ENCODE measurements around the gene RASA3. TPM values are rescaled to one million over a fixed set of nuclear protein-coding genes. Genes with fewer than 3 reads are reported as not detected.
"Not testable (repeated sequence)": the region's sequence is repeated elsewhere in the genome, so short reads cannot be mapped to it uniquely, and the experiment has no call there.

The RASA3 gene
- total RNA-seq, 2 experiments from 2014 or later, result 65.6 to 73.9 TPM

GRCh38 chr13:114143806-114144605, 11.6 kb upstream of the RASA3 start:
- POLR2A ChIA-PET, result interaction anchor here (2.5 kb wide), 1 partner anchor 14 kb away, joined by 38 read pairs; the partner anchor contains the start of gene RASA3
- Mint-ChIP-seq H3K4me1 (peaks cover 35% of the 10 kb centered on the region), H3K27me3 (peaks cover 10% of the 10 kb centered on the region), H3K9me3 (no peaks in the 10 kb centered on the region), H3K27ac (peak overlapping the region; percentile 35), H3K36me3 (peaks cover 2% of the 10 kb centered on the region), H3K4me3 (no peak overlapping the region)
- DNase-seq (peak; percentile 50), ATAC-seq (ENCODE audit: low read depth) (peak; percentile 19)

GRCh38 chr13:114142640-114143490, 10.4 kb upstream of the RASA3 start:
- DNase-seq, result peak; percentile 75
- ATAC-seq (ENCODE audit: low read depth), result peak; percentile 66
- Mint-ChIP-seq H3K36me3 (peaks cover under 1% of the 10 kb centered on the region), H3K27me3 (peaks cover 9% of the 10 kb centered on the region), H3K4me3 (no peak overlapping the region), H3K27ac (no peak overlapping the region), H3K4me1 (peaks cover 25% of the 10 kb centered on the region), H3K9me3 (peaks cover under 1% of the 10 kb centered on the region)
- POLR2A ChIA-PET, result interaction anchor here (0.7 to 2.5 kb wide), 4 partner anchors 12 to 84 kb away, joined by 3 to 38 read pairs (median 6); partner anchors contain the start of gene RASA3

- peaks cover 11% of the 10 kb centered on the region for H3K27me3 Mint-ChIP-seq
- H3K4me1 Mint-ChIP-seq, result peaks cover 23% of the 10 kb centered on the region
- peaks cover 2% of the 10 kb centered on the region for H3K9me3 Mint-ChIP-seq
- H3K4me3 Mint-ChIP-seq, result no peak overlapping the region
- H3K36me3 Mint-ChIP-seq, result no peaks in the 10 kb centered on the region
- POLR2A ChIA-PET, result interaction anchor here (1.3 to 2.5 kb wide), 3 partner anchors 12 to 84 kb away, joined by 3 to 38 read pairs (median 9); partner anchors contain the start of gene RASA3
- DNase-seq (no peak), ATAC-seq (ENCODE audit: low read depth) (peak; percentile 3)
- no peak overlapping the region for H3K27ac Mint-ChIP-seq
Measured at GRCh38 chr13:114142137-114142550, 9.7 kb upstream of the RASA3 start.

- Mint-ChIP-seq H3K27me3 (peaks cover 14% of the 10 kb centered on the region), H3K4me1 (peaks cover 17% of the 10 kb centered on the region), H3K27ac (no peak overlapping the region), H3K9me3 (peaks cover 2% of the 10 kb centered on the region), H3K4me3 (no peak overlapping the region), H3K36me3 (no peaks in the 10 kb centered on the region)
- ATAC-seq (ENCODE audit: low read depth) (no peak), DNase-seq (peak; percentile 28)
- POLR2A ChIA-PET, result interaction anchor here (1.1 to 2.5 kb wide), 5 partner anchors 8 to 16 kb away, joined by 3 to 38 read pairs (median 9); partner anchors contain the start of gene RASA3
Measured at GRCh38 chr13:114141261-114141996, 9.0 kb upstream of the RASA3 start.

- Mint-ChIP-seq H3K36me3 (no peaks in the 10 kb centered on the region), H3K27ac (no peak overlapping the region), H3K9me3 (peaks cover 2% of the 10 kb centered on the region), H3K4me3 (no peak overlapping the region), H3K4me1 (peaks cover 12% of the 10 kb centered on the region), H3K27me3 (peaks cover 14% of the 10 kb centered on the region)
- POLR2A ChIA-PET, result interaction anchor here (1.0 to 1.9 kb wide), 8 partner anchors 8 to 75 kb away, joined by 3 to 22 read pairs (median 4); partner anchors contain the start of gene RASA3
- DNase-seq, result peak; percentile 57
- ATAC-seq (ENCODE audit: low read depth), result peak; percentile 40
Measured at GRCh38 chr13:114140906-114141250, 8.5 kb upstream of the RASA3 start.

- H3K36me3 Mint-ChIP-seq, result no peaks in the 10 kb centered on the region
- DNase-seq, result peak; percentile 35
- ATAC-seq (ENCODE audit: low read depth), result peak; percentile 2
- H3K9me3 Mint-ChIP-seq, result peaks cover 2% of the 10 kb centered on the region
- peaks cover 11% of the 10 kb centered on the region for H3K27me3 Mint-ChIP-seq
- H3K4me1 Mint-ChIP-seq, result peaks cover 7% of the 10 kb centered on the region
- no peak overlapping the region for H3K27ac Mint-ChIP-seq
- H3K4me3 Mint-ChIP-seq, result no peak overlapping the region
- POLR2A ChIA-PET, result interaction anchor here (0.6 to 1.9 kb wide), 9 partner anchors 8 to 97 kb away, joined by 3 to 22 read pairs (median 3); partner anchors contain the start of gene RASA3
Measured at GRCh38 chr13:114140131-114140905, 7.9 kb upstream of the RASA3 start.

GRCh38 chr13:114136576-114136975, 4.2 kb upstream of the RASA3 start:
- H3K27me3 Mint-ChIP-seq, result peaks cover 13% of the 10 kb centered on the region
- POLR2A ChIA-PET, result no interaction called here
- ATAC-seq (ENCODE audit: low read depth) (no peak), DNase-seq (no peak)
- H3K36me3 Mint-ChIP-seq, result no peaks in the 10 kb centered on the region
- H3K4me3 Mint-ChIP-seq, result no peak overlapping the region
- H3K9me3 Mint-ChIP-seq, result peaks cover 2% of the 10 kb centered on the region
- no peak overlapping the region for H3K27ac Mint-ChIP-seq
- H3K4me1 Mint-ChIP-seq, result peaks cover 11% of the 10 kb centered on the region

- ATAC-seq (ENCODE audit: low read depth) (no peak), DNase-seq (peak; percentile 23)
- no peaks in the 10 kb centered on the region for H3K36me3 Mint-ChIP-seq
- peaks cover 2% of the 10 kb centered on the region for H3K9me3 Mint-ChIP-seq
- no peak overlapping the region for H3K4me3 Mint-ChIP-seq
- H3K27ac Mint-ChIP-seq, result no peak overlapping the region
- H3K27me3 Mint-ChIP-seq, result peaks cover 13% of the 10 kb centered on the region
- H3K4me1 Mint-ChIP-seq, result peaks cover 18% of the 10 kb centered on the region
- POLR2A ChIA-PET, result no interaction called here
Measured at GRCh38 chr13:114135731-114136171, 3.3 kb upstream of the RASA3 start.

GRCh38 chr13:114134944-114135610, 2.7 kb upstream of the RASA3 start:
- peaks cover 22% of the 10 kb centered on the region for H3K4me1 Mint-ChIP-seq
- peaks cover 2% of the 10 kb centered on the region for H3K9me3 Mint-ChIP-seq
- no peaks in the 10 kb centered on the region for H3K36me3 Mint-ChIP-seq
- peaks cover 13% of the 10 kb centered on the region for H3K27me3 Mint-ChIP-seq
- H3K4me3 Mint-ChIP-seq, result no peak overlapping the region
- ATAC-seq (ENCODE audit: low read depth) (no peak), DNase-seq (no peak)
- no peak overlapping the region for H3K27ac Mint-ChIP-seq
- POLR2A ChIA-PET, result no interaction called here

- Mint-ChIP-seq H3K27ac (peak overlapping the region; percentile 79), H3K36me3 (no peaks in the 10 kb centered on the region), H3K4me3 (peak overlapping the region; percentile 70), H3K9me3 (peaks cover 2% of the 10 kb centered on the region), H3K4me1 (peaks cover 29% of the 10 kb centered on the region), H3K27me3 (peaks cover 13% of the 10 kb centered on the region)
- ATAC-seq (ENCODE audit: low read depth), result peak; percentile 6
- POLR2A ChIA-PET, result no interaction called here
- peak; percentile 44 for DNase-seq
Measured at GRCh38 chr13:114134111-114134943, 1.9 kb upstream of the RASA3 start.

GRCh38 chr13:114133552-114133951, 1.1 kb upstream of the RASA3 start:
- Mint-ChIP-seq H3K4me1 (peaks cover 35% of the 10 kb centered on the region), H3K4me3 (peak overlapping the region; percentile 70), H3K27me3 (peaks cover 13% of the 10 kb centered on the region), H3K27ac (peak overlapping the region; percentile 79)
- H3K9me3 Mint-ChIP-seq; DNase-seq; ATAC-seq (ENCODE audit: low read depth); H3K36me3 Mint-ChIP-seq; POLR2A ChIA-PET: not testable (repeated sequence)

All from activated naive CD8-positive, alpha-beta T cell treated with anti-CD3 and anti-CD28 coated beads, Interleukin-2, amount 10 ng/mL, durations not matched to agents 7 days and 5 days (primary cell).